WTC11 (cell line): ENCODE data around the gene CHTF8. TPM values are rescaled to one million over a fixed set of nuclear protein-coding genes. Genes with fewer than 3 reads are reported as not detected.
"Not testable (repeated sequence)": the region's sequence is repeated elsewhere in the genome, so short reads cannot be mapped to it uniquely, and the experiment has no call there.

Experiments used
- ATAC-seq: fragments of 200-7000 bp; cut with Tn5 transposase; 2 replicates; pipeline ENCODE4 v1.10.0; 2021; ENCODE audit warnings: mild to moderate bottlenecking, moderate library complexity
- CTCF ChIA-PET: fragments of 300-600 bp; sonication (Branson Sonifier 250); formaldehyde crosslinking; loops from one replicate; lab custom pipeline; 2021; ENCODE audit warnings: antibody characterized with exemption; lab: Charles Lee
- POLR2A ChIA-PET: fragments of 350-600 bp; sonication (Branson Sonifier 250); formaldehyde crosslinking; loops from one replicate; lab custom pipeline; 2021; ENCODE audit warnings: antibody characterized with exemption; lab: Charles Lee
- DNase-seq: peaks from one replicate; pipeline ENCODE4 v3.0.0; 2021; ENCODE audit warnings: low spot score
- H3K27ac Mint-ChIP-seq: 2 replicates; pipeline ENCODE4 v1.8.0; 2021; ENCODE audit warnings: mixed read lengths
- H3K27me3 Mint-ChIP-seq: 2 replicates; pipeline ENCODE4 v1.8.0; 2021; ENCODE audit warnings: low read depth, mild to moderate bottlenecking, moderate library complexity, mixed read lengths
- H3K36me3 Mint-ChIP-seq: 2 replicates; pipeline ENCODE4 v1.8.0; 2021; ENCODE audit warnings: mixed read lengths
- H3K4me1 Mint-ChIP-seq: 2 replicates; pipeline ENCODE4 v1.8.0; 2022; ENCODE audit warnings: mixed read lengths
- H3K4me3 Mint-ChIP-seq: 2 replicates; pipeline ENCODE4 v1.8.0; 2021; ENCODE audit warnings: mild to moderate bottlenecking, moderate library complexity, mixed read lengths
- H3K9me3 Mint-ChIP-seq: 2 replicates; pipeline ENCODE4 v1.8.0; 2021; ENCODE audit warnings: mixed read lengths
- ARID4B ChIP-seq: sonication (generic); formaldehyde crosslinking; IDR thresholded peaks from 2 replicates; pipeline ENCODE4 v1.8.0; 2023; ENCODE audit warnings: missing genetic modification reagents, mild to moderate bottlenecking, borderline replicate concordance
- ATF1 ChIP-seq: sonication (generic); formaldehyde crosslinking; IDR thresholded peaks from 2 replicates; pipeline ENCODE4 v1.8.1; 2023; ENCODE audit warnings: mild to moderate bottlenecking, moderate library complexity, missing genetic modification reagents
- CBFB ChIP-seq: sonication (generic); formaldehyde crosslinking; IDR thresholded peaks from 2 replicates; pipeline ENCODE4 v1.8.1; 2022; ENCODE audit warnings: mild to moderate bottlenecking, low read depth, missing genetic modification reagents
- E2F1 ChIP-seq: sonication (generic); formaldehyde crosslinking; IDR thresholded peaks from 2 replicates; pipeline ENCODE4 v1.8.0; 2022; ENCODE audit warnings: mild to moderate bottlenecking, missing genetic modification reagents
- ETV6 ChIP-seq: sonication (generic); formaldehyde crosslinking; IDR thresholded peaks from 2 replicates; pipeline ENCODE4 v1.8.1; 2022; ENCODE audit warnings: mild to moderate bottlenecking, missing genetic modification reagents
- FOXK1 ChIP-seq: sonication (generic); formaldehyde crosslinking; IDR thresholded peaks from 2 replicates; pipeline ENCODE4 v1.8.0; 2022; ENCODE audit warnings: mild to moderate bottlenecking, moderate library complexity, missing genetic modification reagents
- FOXP4 ChIP-seq: sonication (generic); formaldehyde crosslinking; IDR thresholded peaks from 2 replicates; pipeline ENCODE4 v1.8.0; 2022; ENCODE audit warnings: mild to moderate bottlenecking, missing genetic modification reagents
- GRHL2 ChIP-seq: fragments of 250-450 bp; sonication (Bioruptor Pico); IDR thresholded peaks from 2 replicates; pipeline ENCODE4 v1.8.0; 2022; ENCODE audit warnings: mild to moderate bottlenecking, moderate library complexity; ENCODE audit not compliant: insufficient replicate concordance, severe bottlenecking
- NFATC4 ChIP-seq: fragments of 250-450 bp; sonication (Bioruptor Pico); IDR thresholded peaks from 2 replicates; pipeline ENCODE4 v1.9.0; 2021; ENCODE audit warnings: mild to moderate bottlenecking
- NFE2L1 ChIP-seq: sonication (generic); formaldehyde crosslinking; IDR thresholded peaks from 2 replicates; pipeline ENCODE4 v1.8.1; 2023; ENCODE audit warnings: missing genetic modification reagents
- NR2C2 ChIP-seq: sonication (generic); formaldehyde crosslinking; IDR thresholded peaks from 2 replicates; pipeline ENCODE4 v1.8.0; 2022; ENCODE audit warnings: mild to moderate bottlenecking, missing genetic modification reagents
- SMAD4 ChIP-seq: sonication (generic); formaldehyde crosslinking; IDR thresholded peaks from 2 replicates; pipeline ENCODE4 v1.8.0; 2022; ENCODE audit warnings: mild to moderate bottlenecking, missing genetic modification reagents
- STAT6 ChIP-seq: sonication (generic); formaldehyde crosslinking; conservative IDR thresholded peaks from 2 replicates; pipeline ENCODE4 v1.8.1; 2023; ENCODE audit warnings: mild to moderate bottlenecking, low read depth, missing genetic modification reagents, moderate library complexity
- TCF7 ChIP-seq: sonication (generic); formaldehyde crosslinking; IDR thresholded peaks from 2 replicates; pipeline ENCODE4 v1.8.0; 2022; ENCODE audit warnings: mild to moderate bottlenecking, low read depth, missing genetic modification reagents, moderate library complexity
- USF1 ChIP-seq: sonication (generic); formaldehyde crosslinking; IDR thresholded peaks from 2 replicates; pipeline ENCODE4 v1.8.0; 2022; ENCODE audit warnings: mild to moderate bottlenecking, missing genetic modification reagents
- ZMAT4 ChIP-seq: fragments of 250-450 bp; sonication (Bioruptor Pico); IDR thresholded peaks from 2 replicates; pipeline ENCODE4 v1.9.0; 2021; ENCODE audit warnings: mild to moderate bottlenecking
- ZNF121 ChIP-seq: sonication (generic); formaldehyde crosslinking; IDR thresholded peaks from 2 replicates; pipeline ENCODE4 v1.8.0; 2023; ENCODE audit warnings: missing genetic modification reagents
- ZNF138 ChIP-seq: sonication (generic); formaldehyde crosslinking; conservative IDR thresholded peaks from 2 replicates; pipeline ENCODE4 v1.8.1; 2022; ENCODE audit warnings: mild to moderate bottlenecking, moderate library complexity, missing genetic modification reagents
- ZNF263 ChIP-seq: sonication (generic); formaldehyde crosslinking; IDR thresholded peaks from 2 replicates; pipeline ENCODE4 v1.8.1; 2022; ENCODE audit warnings: low read depth, mild to moderate bottlenecking, moderate library complexity, missing genetic modification reagents
- ZNF396 ChIP-seq: fragments of 250-450 bp; sonication (Bioruptor Pico); IDR thresholded peaks from 2 replicates; pipeline ENCODE4 v1.8.0; 2021; ENCODE audit warnings: mild to moderate bottlenecking, moderate library complexity, borderline replicate concordance
- total RNA-seq: library from RNA; stranded (reverse); gene quantifications from 3 replicates; pipeline ENCODE4 v1.2.3, GENCODE V29; 2021

The CHTF8 gene
- total RNA-seq, 1 experiment from 2014 or later, result 115 TPM

GRCh38 chr16:69141936-69142335 is 9.5 kb upstream of the CHTF8 start (continued):
- no peak for TF ChIP-seq STAT6 (CRISPR knock-in tag)
- TF ChIP-seq ZMAT4 (CRISPR knock-in tag), result no peak

- Mint-ChIP-seq H3K4me3 (no peak overlapping the region), H3K27me3 (no peaks in the 10 kb centered on the region), H3K27ac (peak overlapping the region; percentile 54; the same call in 1 of the 2 replicates), H3K4me1 (no peaks in the 10 kb centered on the region)
- DNase-seq, result no peak
- CTCF ChIA-PET, result interaction anchor here (1.9 kb wide), 1 partner anchor 9 kb away, joined by 5 read pairs; no protein-coding TSS in a partner anchor
- TF ChIP-seq SMAD4 (CRISPR knock-in tag), result no peak
- TF ChIP-seq CBFB (CRISPR knock-in tag), result no peak
- TF ChIP-seq NFATC4 (CRISPR knock-in tag), result no peak
- TF ChIP-seq NR2C2 (CRISPR knock-in tag), result no peak
- TF ChIP-seq ZNF138 (CRISPR knock-in tag), result no peak
- TF ChIP-seq ARID4B (CRISPR knock-in tag), result no peak
- no peak for TF ChIP-seq ZNF396 (CRISPR knock-in tag)
- no peak for TF ChIP-seq NFE2L1
- TF ChIP-seq ZNF263 (CRISPR knock-in tag), result no peak
- no peak for TF ChIP-seq GRHL2 (CRISPR knock-in tag)
- TF ChIP-seq E2F1 (CRISPR knock-in tag), result no peak
- no peak for TF ChIP-seq ZNF121
- TF ChIP-seq USF1 (CRISPR knock-in tag), result no peak
- no peak for TF ChIP-seq ETV6 (CRISPR knock-in tag)
- TF ChIP-seq ATF1 (CRISPR knock-in tag), result no peak
- TF ChIP-seq TCF7 (CRISPR knock-in tag), result no peak
- TF ChIP-seq FOXK1 (CRISPR knock-in tag), result no peak
- no peak for TF ChIP-seq FOXP4 (CRISPR knock-in tag)
- TF ChIP-seq, all 79 proteins: peak for 0
- POLR2A ChIA-PET, result interaction anchor here (0.7 kb wide), 1 partner anchor 263 kb away, joined by 3 read pairs; no protein-coding TSS in a partner anchor
- Mint-ChIP-seq H3K36me3 (peaks cover 78% of the 10 kb centered on the region), H3K9me3 (no peaks in the 10 kb centered on the region)
- ATAC-seq, result no peak
Observed at GRCh38 chr16:69141014-69141413, 8.6 kb upstream of the CHTF8 start.

- ATAC-seq, H3K27ac Mint-ChIP-seq, H3K9me3 Mint-ChIP-seq, H3K4me3 Mint-ChIP-seq, DNase-seq, H3K4me1 Mint-ChIP-seq, POLR2A ChIA-PET, H3K27me3 Mint-ChIP-seq: not testable (repeated sequence)
- CTCF ChIA-PET, result interaction anchor here (0.6 to 1.9 kb wide), 2 partner anchors 11 to 906 kb away, joined by 3 to 5 read pairs; no protein-coding TSS in a partner anchor
- peaks cover 71% of the 10 kb centered on the region for H3K36me3 Mint-ChIP-seq
Observed at GRCh38 chr16:69139464-69139863, 7.1 kb upstream of the CHTF8 start.
